CD4-positive, alpha-beta T cell treated with Interleukin-4 for 1 hour (primary cell): Measurements from ENCODE around the gene AQP12A.
"Not testable (repeated sequence)": the region's sequence is repeated elsewhere in the genome, so short reads cannot be mapped to it uniquely, and the experiment has no call there.

Experiments
- DNase-seq, 2 donors: peaks; one replicate each; pipeline ENCODE4 v3.0.0-alpha.2; 2020 to 2022

AQP12A gene

GRCh38 chr2:240691631-240692420, at the start of gene AQP12A:
AQP12A (plus strand) TSS chr2:240691866; CDS start chr2:240691914, 48 bp downstream.
- not testable (repeated sequence) for DNase-seq

- no peak for DNase-seq
These were observed 49.4 kb upstream of the AQP12A start for GRCh38 chr2:240642061-240642805.

DNA sequence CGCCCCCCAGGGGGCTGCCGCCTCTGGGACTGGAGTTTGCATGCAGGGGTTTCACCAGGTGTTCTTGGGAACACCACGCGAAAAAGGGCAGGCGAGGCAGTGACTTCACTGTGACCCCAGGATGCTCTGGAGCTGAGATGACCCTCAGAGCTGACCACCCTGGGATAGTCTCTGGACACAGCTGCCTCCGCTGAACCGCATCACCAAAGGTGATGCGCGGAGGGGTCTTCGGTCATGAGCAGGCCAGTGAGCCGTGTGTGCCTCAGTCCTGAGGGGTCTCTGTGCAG, 48.9 kb upstream of the AQP12A start:
- DNase-seq, result no peak

DNA sequence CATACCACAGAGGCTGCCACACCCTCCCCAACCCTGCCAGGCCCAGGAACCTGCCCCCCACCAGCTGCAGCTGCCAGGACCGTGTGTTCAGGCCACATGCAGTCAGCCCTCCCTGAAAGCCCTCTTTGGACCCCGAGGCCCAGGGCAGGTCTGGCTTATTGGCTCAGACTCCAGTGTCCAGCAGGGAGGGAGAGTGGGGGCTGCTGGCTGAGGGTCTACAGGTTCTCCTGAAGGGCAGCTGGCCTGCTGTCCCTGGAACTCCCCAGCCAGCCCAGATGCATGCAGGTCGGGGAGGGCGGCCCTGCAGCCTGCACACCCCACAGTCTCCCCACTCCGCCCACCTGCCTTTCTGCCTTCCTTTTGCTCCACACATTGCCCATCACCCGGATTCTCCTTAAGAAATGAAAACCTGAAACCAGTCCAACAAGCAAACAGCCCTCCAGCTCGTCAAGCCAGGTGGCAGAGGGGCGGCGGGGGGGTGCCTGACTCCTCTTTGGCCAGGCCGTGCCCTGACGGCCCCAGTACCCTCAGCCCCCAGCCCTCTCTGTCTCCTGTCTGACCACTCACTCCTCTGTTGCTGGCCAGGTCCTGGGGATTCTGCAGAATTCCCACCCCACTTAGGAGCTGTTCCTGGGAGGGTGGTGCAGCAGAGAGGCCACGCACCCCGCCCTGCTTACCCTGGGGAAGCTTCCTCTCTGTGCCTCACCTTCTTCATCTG, 48.4 kb upstream of the AQP12A start:
- no peak for DNase-seq

GRCh38 chr2:240643811-240644150, 47.9 kb upstream of the AQP12A start:
- DNase-seq, result no peak

DNA sequence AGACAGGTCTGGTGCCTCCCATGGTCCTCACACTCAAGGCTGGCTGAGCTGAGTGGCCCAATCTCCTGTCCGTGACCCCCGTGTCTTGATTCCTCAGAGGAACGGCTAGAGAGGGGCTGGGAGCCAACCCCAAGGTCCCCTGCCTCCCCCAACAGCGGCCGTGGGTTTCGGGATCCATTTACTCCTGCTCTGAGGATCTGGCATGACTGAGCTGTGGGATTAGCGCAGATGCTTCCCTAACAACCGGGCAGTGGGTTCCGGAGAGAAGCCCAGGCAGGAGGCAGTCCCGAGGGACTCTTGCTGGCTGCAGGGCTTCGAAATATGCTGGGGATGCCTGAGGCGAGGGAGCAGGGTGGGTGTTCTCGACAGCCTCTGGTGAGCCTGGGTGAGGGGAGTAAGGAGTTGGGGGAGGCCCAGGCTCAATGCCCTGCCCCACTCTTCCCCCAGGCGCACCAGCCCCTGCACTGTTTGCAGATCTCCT, 47.5 kb upstream of the AQP12A start:
- no peak for DNase-seq

GRCh38 chr2:240644859-240645301, 46.8 kb upstream of the AQP12A start:
- DNase-seq, result no peak

DNA sequence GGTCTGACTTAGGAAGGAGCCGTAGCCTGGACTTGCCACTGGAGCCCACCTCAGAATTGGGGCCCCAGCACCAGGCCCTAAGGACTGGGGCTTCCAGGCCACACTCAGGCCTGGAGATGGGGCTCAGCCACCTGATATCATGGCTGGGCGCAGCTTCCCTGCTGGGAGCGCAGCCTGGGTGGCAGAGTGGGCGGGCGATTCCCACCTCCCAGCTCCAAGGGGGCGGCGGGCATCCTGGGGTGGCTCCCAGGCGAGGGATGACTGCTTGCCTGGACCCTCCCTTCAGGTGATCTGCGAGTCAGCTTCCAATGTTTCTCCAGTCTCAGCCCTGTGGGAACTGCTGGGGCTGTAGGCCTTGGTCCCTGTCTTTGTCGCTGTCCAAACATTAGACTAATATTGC, 46.3 kb upstream of the AQP12A start:
- no peak for DNase-seq

DNA sequence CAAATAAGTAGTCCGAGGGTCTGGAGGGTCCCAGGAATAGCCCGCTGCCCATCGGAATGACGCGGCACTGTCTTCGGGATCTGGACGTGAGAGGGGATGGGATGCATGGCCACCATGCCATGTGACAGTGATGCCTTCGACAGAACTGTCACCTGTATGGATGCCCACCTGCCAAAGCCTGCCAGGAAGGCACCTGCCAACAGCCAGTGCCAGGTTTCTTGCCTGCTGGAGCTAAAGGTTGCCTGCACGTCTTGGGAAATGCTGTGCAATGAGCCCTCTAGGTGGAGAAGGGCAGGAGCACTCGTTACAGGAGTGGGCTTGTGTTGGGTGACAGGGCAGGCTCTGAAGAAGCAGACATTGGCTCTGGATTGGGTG, 45.9 kb upstream of the AQP12A start:
- DNase-seq, result no peak

- peak; percentile 71 to 73 for DNase-seq
These were observed 45.3 kb upstream of the AQP12A start for GRCh38 chr2:240646176-240646899.

GRCh38 chr2:240646900-240647502, 44.7 kb upstream of the AQP12A start:
- DNase-seq, result no peak

- no peak for DNase-seq
These were observed 44.0 kb upstream of the AQP12A start for GRCh38 chr2:240647503-240648154.

DNA sequence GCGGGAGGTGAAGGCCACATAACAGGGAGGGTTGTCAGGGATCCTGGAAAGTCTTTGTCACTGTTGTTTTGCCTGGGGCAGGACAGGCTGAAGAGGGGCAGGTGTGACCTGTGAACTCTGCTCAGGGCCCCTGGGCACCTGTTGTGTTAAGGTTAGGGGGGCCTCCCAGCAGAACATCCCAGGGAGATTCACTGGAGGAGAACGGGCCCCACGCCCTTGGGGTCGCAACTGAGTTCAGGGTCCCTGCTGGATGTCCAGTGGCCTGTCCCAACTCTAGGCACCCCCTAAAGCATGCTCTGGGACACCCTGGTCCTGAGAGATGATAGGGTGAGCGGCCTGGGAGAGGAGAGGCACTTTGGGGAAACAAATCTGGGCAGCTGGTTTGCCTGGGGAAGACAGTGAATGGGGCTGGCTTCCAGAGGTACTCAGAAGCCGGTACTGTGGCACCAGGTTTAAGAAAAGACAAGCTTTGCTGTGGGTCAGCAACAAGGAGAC, 43.5 kb upstream of the AQP12A start:
- DNase-seq, result no peak

GRCh38 chr2:240648650-240649275, 42.9 kb upstream of the AQP12A start:
- no peak for DNase-seq

DNA sequence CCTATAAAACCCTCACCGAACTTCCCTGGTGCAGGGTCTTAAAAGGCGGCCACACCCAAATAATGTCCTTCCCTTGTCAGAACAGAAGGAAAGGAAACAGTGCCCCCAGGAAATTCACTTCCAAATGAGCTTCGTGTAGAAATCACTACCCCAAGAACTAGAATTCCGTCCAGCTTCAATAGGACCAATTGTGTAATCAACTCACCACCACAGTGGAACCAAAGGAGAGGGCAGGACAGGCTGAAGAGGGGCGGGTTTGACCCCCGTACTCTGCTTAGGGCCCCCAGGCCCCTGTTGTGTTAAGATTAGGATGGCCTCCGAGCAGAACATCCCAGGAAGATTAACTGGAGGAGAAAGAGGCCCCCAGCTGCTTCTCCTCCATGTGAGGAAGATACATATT, 42.3 kb upstream of the AQP12A start:
- no peak for DNase-seq

- DNase-seq, result no peak
These were observed 41.3 kb upstream of the AQP12A start for GRCh38 chr2:240650254-240650965.

DNA sequence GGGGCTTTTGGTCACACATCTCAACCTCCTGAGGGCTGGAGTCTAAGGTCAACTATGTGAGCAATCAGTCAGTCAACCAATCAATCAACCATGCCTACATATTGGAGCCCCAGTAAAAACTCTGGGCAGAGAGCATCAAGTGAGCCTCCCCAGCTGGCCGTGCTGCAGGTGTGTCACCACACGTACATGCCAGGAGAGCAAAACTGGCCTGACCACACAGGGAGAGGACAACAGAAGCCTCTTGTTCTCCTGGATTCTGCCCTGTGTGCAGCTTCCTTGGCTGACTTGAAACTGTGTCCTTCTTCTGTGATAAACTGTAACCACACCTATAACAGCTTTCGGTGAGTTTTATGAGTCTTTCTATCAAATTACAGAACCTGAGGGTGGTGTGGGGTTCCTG, 40.5 kb upstream of the AQP12A start:
- DNase-seq, result no peak

DNA sequence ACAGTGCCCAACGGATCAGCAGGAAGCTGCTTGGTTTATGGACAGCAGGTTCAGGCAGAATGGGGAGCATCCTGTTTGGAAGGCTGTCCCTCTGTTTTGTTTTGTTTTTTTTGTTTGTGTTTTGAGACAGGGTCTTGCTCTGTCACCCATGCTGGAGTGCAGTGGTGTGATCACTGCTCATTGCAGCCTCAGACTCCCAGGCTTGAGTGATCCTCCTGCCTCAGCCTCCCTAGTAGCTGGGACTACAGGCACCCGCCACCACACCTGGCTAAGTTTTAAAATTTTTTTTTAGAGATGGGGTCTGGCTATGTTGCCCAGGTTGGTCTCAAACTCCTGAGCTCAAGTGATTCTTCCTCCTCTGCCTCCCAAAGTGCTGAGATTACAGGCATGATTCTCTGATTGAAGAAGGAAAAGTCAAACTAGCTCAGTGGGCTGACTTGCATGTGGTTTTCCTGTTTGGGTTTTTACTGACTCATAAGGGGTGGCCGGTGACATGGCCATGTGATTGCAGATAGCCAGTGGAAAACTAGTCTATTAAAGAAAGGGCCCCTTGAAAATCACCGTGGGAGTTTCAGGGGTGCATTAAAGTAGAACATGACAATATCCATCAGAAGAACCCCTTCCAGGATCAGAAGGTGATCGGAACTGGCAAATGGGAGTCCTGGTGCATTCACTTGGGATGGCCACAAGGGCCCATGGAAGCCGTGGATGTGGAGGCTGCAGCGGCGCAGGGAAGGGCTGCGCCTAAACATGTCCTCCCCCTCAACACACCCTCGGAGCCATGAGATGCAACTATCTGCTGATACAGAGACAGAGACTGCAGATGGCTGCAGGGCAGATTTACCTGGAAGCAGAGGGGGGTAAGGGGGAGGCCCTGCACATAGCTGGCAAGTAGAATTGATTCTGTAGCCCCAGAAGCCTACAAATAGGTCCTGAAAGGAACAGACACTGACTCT, 35.5 kb upstream of the AQP12A start:
- DNase-seq, result peak; percentile 8 to 22

DNA sequence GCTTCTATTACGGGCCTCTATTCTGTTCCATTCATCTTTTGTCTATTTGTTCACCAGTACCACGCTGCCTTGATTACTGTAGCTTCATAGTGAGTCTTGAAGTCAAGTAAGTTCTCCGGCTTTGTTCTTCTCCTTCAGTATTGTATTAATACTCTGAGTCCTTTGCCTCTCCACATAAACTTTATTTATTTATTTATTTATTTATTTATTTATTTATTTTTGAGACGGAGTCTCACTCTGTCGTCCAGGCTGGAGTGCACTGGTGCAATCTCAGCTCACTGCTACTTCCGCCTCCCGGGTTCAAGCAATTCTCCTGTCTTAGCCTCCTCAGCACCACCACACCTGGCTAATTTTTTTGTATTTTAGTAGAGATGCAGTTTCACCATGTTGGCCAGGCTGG, 31.8 kb upstream of the AQP12A start:
- not testable (repeated sequence) for DNase-seq

- no peak for DNase-seq
These were observed 29.0 kb upstream of the AQP12A start for GRCh38 chr2:240662681-240663080.
